Aorta (tissue), 5 donors: ENCODE results near the gene VAV3. TPM values are rescaled to one million over a fixed set of nuclear protein-coding genes. Genes with fewer than 3 reads are reported as not detected.

Experiments
- ATAC-seq: fragments of 200-7000 bp; cut with Tn5 transposase; one replicate; pipeline ENCODE4 v1.9.1; 2022; ENCODE audit warnings: moderate library complexity; ENCODE audit not compliant: low FRiP score
- DNase-seq, 2 donors: peaks; one replicate each; pipeline ENCODE4 v3.0.0-alpha.2; 2020
- H3K27ac ChIP-seq, 2 donors: one replicate each; pipeline ENCODE4 v1.5.1; 2013; ENCODE audit warnings: low read length in 2 of 2, mild to moderate bottlenecking in 2 of 2, moderate library complexity in 2 of 2, control low read depth in 1 of 2, inconsistent platforms in 1 of 2, low read depth in 1 of 2
- H3K27me3 ChIP-seq, 2 donors: one replicate each; pipeline ENCODE4 v1.6.1; 2013; ENCODE audit warnings: control low read depth in 1 of 2, low read length in 1 of 2, mild to moderate bottlenecking in 1 of 2, moderate library complexity in 1 of 2; ENCODE audit not compliant: insufficient read depth in 2 of 2, control insufficient read depth in 1 of 2
- H3K36me3 ChIP-seq, 2 donors: one replicate each; pipeline ENCODE4 v1.6.1; 2013; ENCODE audit warnings: control low read depth in 1 of 2, low read length in 1 of 2, mild to moderate bottlenecking in 1 of 2; ENCODE audit not compliant: insufficient read depth in 2 of 2, control insufficient read depth in 1 of 2
- H3K4me1 ChIP-seq, 2 donors: one replicate each; pipeline ENCODE4 v1.6.1; 2013; ENCODE audit warnings: low read length in 2 of 2, control low read depth in 1 of 2, mild to moderate bottlenecking in 1 of 2, moderate library complexity in 1 of 2; ENCODE audit not compliant: insufficient read depth in 2 of 2, control insufficient read depth in 1 of 2
- H3K4me3 ChIP-seq, 2 donors: one replicate each; pipeline ENCODE4 v1.5.1; 2013; ENCODE audit warnings: low read length in 2 of 2, control low read depth in 1 of 2, mild to moderate bottlenecking in 1 of 2
- H3K9me3 ChIP-seq: one replicate; pipeline ENCODE4 v1.6.1; 2013; ENCODE audit warnings: mild to moderate bottlenecking, low read length; ENCODE audit not compliant: control insufficient read depth
- WGBS, 2 donors: extraction: QIAGEN DNeasy Blood & Tissue Kit; methylation state at CpG; one replicate each; pipeline ENCODE4 v1.1.7; 2013; 5-methylcytosine and 5-hydroxymethylcytosine counted together
- intact Hi-C, 2 donors: fragments of 100-400 bp; cut with DNase I; formaldehyde crosslinking; loops; one replicate each; pipeline versions ENCODE4 v1.14.2 to v1.15.0; 2022
- polyA plus RNA-seq, 2 donors: library from polyadenylated mRNA; stranded (reverse); fragments of 200-250 nt; gene quantifications; one replicate each; pipeline ENCODE4 v1.2.3, GENCODE V29; 2013
- total RNA-seq, 2 donors: library from RNA; stranded (reverse); fragmentation: NEBNext Ultra II Directional; extraction: Animal tissue kit (Norgen Biotek cat#: 25700); gene quantifications; one replicate each; pipeline ENCODE4 v1.2.1, GENCODE V29; 2021
- donor health status: healthy with polysubstance abuse.
- donor health status: Bipolar disorder and iron deficiency.
- donor health status: DM: no; HTN: no; CAD: no.
- donor health status: DM: no; HTN: no; CAD: no.
- donor health status: DM: yes; HTN: yes; CAD: no.

Gene VAV3
- total and polyA plus RNA-seq, 4 donors: 0.33 to 8.8 (median 4.7) TPM

- Histone ChIP-seq H3K4me1 (no peaks in the 10 kb centered on the region), H3K9me3 (peaks cover 1% of the 10 kb centered on the region), H3K27me3 (no peaks in the 10 kb centered on the region), H3K36me3 (no peaks in the 10 kb centered on the region), H3K4me3 (no peak overlapping the region), H3K27ac (no peak overlapping the region)
- 95 to 96% methylated on average over 1 of the region's 1 CpG for WGBS, 2 donors
- DNase-seq (no peak), ATAC-seq (no peak)
- intact Hi-C loops: no loop called here
Measured at GRCh38 chr1:107534632-107535031, 430.3 kb downstream of the VAV3 start.

GRCh38 chr1:107533436-107533835 lies 431.5 kb downstream of the VAV3 start:
- H3K9me3 ChIP-seq: peaks cover 1% of the 10 kb centered on the region

GRCh38 chr1:107532318-107532717 lies 432.7 kb downstream of the VAV3 start:
- 55 to 60% methylated on average over 5 of the region's 5 CpGs for WGBS, 2 donors
- ATAC-seq (no peak), DNase-seq (no peak)
- no peaks in the 10 kb centered on the region for H3K27me3 ChIP-seq
- no peak overlapping the region for H3K4me3 ChIP-seq
- no peak overlapping the region for H3K27ac ChIP-seq
- H3K4me1 ChIP-seq: no peaks in the 10 kb centered on the region
- H3K9me3 ChIP-seq: peaks cover 1% of the 10 kb centered on the region
- intact Hi-C loops: no loop called here
- no peaks in the 10 kb centered on the region for H3K36me3 ChIP-seq

More at GRCh38 chr1:107533436-107533835, 431.5 kb downstream of the VAV3 start:
- intact Hi-C loops: no loop called here
- H3K4me1 ChIP-seq: no peaks in the 10 kb centered on the region
- ATAC-seq (no peak), DNase-seq (no peak)
- no peaks in the 10 kb centered on the region for H3K27me3 ChIP-seq
- no peak overlapping the region for H3K27ac ChIP-seq
- no peak overlapping the region for H3K4me3 ChIP-seq
- no peaks in the 10 kb centered on the region for H3K36me3 ChIP-seq
- 88 to 92% methylated on average over 2 of the region's 2 CpGs for WGBS, 2 donors

- no peaks in the 10 kb centered on the region for H3K4me1 ChIP-seq
- H3K27me3 ChIP-seq: no peaks in the 10 kb centered on the region
- H3K36me3 ChIP-seq: no peaks in the 10 kb centered on the region
- ATAC-seq: no peak
- no peak overlapping the region for H3K4me3 ChIP-seq
- peaks cover 1% of the 10 kb centered on the region for H3K9me3 ChIP-seq
- no peak for DNase-seq
- intact Hi-C loops: no loop called here
- 70 to 82% methylated on average over 12 of the region's 12 CpGs for WGBS, 2 donors
- no peak overlapping the region for H3K27ac ChIP-seq
Measured at GRCh38 chr1:107531065-107531908, 433.7 kb downstream of the VAV3 start.

GRCh38 chr1:107530543-107530942 lies 434.4 kb downstream of the VAV3 start:
- Histone ChIP-seq H3K27me3 (no peaks in the 10 kb centered on the region), H3K27ac (no peak overlapping the region), H3K4me3 (no peak overlapping the region), H3K36me3 (no peaks in the 10 kb centered on the region), H3K4me1 (no peaks in the 10 kb centered on the region), H3K9me3 (peaks cover 1% of the 10 kb centered on the region)
- DNase-seq (no peak), ATAC-seq (no peak)
- intact Hi-C loops: no loop called here
- 38 to 50% methylated on average over 6 of the region's 6 CpGs for WGBS, 2 donors

GRCh38 chr1:107529511-107530149 lies 435.4 kb downstream of the VAV3 start:
- Histone ChIP-seq H3K36me3 (no peaks in the 10 kb centered on the region), H3K27ac (no peak overlapping the region), H3K9me3 (no peaks in the 10 kb centered on the region), H3K4me1 (no peaks in the 10 kb centered on the region), H3K4me3 (no peak overlapping the region), H3K27me3 (no peaks in the 10 kb centered on the region)
- 22 to 23% methylated on average over 6 of the region's 6 CpGs for WGBS, 2 donors
- intact Hi-C loops: no loop called here
- ATAC-seq (no peak), DNase-seq (no peak)

- H3K27ac ChIP-seq: no peak overlapping the region
- H3K4me1 ChIP-seq: no peaks in the 10 kb centered on the region
- no peaks in the 10 kb centered on the region for H3K36me3 ChIP-seq
- no peaks in the 10 kb centered on the region for H3K27me3 ChIP-seq
- intact Hi-C loops: no loop called here
- no peak overlapping the region for H3K4me3 ChIP-seq
- H3K9me3 ChIP-seq: no peaks in the 10 kb centered on the region
- no peak for DNase-seq
- WGBS, 2 donors: 40% methylated on average over 2 of the region's 2 CpGs
- no peak for ATAC-seq
Measured at GRCh38 chr1:107526524-107527198, 438.3 kb downstream of the VAV3 start.

- intact Hi-C loops: no loop called here
- WGBS, 2 donors: 80 to 88% methylated on average over 2 of the region's 2 CpGs
- Histone ChIP-seq H3K4me1 (no peaks in the 10 kb centered on the region), H3K27ac (no peak overlapping the region), H3K4me3 (no peak overlapping the region), H3K9me3 (no peaks in the 10 kb centered on the region), H3K36me3 (no peaks in the 10 kb centered on the region), H3K27me3 (no peaks in the 10 kb centered on the region)
- no peak for DNase-seq
- ATAC-seq: no peak
Measured at GRCh38 chr1:107525961-107526360, 439.0 kb downstream of the VAV3 start.
